ENCODE data around the gene TLNRD1.

DNA sequence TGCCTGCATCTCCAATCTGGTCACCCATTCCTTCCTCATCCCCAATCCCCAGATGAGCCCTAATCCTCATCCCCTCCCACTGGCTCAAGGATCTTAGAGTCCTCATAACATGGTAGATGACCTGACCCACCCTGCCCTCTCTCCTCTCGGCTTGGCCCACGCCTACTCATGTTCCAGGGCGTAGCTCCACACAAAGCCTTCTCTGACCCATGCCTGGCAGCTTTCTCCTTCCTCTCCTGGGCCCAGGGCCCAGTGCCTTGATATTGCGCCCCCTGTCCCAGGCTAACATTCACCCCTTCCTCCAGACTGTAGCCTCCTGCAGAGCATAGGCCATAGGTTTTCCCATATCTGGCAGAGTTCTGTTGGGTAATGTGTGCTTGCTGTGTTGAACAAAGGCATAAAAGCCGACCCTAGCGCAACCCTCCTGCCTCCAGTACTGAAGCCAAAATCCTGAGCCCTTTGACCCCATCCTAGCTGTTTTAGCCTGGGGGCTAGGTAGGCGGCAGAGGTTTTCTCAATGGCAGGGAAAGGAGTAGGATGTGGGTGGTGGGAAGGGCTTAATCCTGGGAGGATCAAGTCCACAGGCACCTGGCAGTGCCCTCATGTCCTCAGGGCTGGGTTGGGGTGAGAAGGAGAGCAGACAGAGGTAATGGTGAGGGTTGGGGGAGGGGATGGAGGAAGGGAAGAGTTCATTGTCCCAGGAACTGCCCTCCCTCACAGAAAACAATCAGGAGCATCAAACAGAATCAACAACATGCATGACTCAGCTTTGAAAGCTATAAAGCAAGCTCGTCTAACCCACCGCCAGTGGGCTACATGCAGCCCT is 46.6 kb upstream of the TLNRD1 start:
- TF ChIP-seq, protein P1, sequence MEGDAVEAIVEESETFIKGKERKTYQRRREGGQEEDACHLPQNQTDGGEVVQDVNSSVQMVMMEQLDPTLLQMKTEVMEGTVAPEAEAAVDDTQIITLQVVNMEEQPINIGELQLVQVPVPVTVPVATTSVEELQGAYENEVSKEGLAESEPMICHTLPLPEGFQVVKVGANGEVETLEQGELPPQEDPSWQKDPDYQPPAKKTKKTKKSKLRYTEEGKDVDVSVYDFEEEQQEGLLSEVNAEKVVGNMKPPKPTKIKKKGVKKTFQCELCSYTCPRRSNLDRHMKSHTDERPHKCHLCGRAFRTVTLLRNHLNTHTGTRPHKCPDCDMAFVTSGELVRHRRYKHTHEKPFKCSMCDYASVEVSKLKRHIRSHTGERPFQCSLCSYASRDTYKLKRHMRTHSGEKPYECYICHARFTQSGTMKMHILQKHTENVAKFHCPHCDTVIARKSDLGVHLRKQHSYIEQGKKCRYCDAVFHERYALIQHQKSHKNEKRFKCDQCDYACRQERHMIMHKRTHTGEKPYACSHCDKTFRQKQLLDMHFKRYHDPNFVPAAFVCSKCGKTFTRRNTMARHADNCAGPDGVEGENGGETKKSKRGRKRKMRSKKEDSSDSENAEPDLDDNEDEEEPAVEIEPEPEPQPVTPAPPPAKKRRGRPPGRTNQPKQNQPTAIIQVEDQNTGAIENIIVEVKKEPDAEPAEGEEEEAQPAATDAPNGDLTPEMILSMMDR (IDR thresholded peaks at IDR 0.05), result no peak
- TF ChIP-seq POLR2A (IDR thresholded peaks at IDR 0.05) (no peak), EP300 (IDR thresholded peaks at IDR 0.05) (no peak)

Measured in upper lobe of left lung (tissue), 4 donors.